Measurements from ENCODE around the gene GATAD2A.

GRCh38 chr19:19461306-19461670 lies 55.8 kb downstream of the GATAD2A start:
- TF ChIP-seq CTCF (IDR thresholded peaks at IDR 0.05): no peak
- TF ChIP-seq TCF7L2 (IDR thresholded peaks at IDR 0.05; ENCODE audit: low read depth, low read length): no peak
- TF ChIP-seq REST (IDR thresholded peaks at IDR 0.05; ENCODE audit: insufficient read depth in 1 of 2, low read depth in 2 of 2, low read length in 1 of 2): no peak
- no peak for TF ChIP-seq POLR2AphosphoS5 (IDR thresholded peaks at IDR 0.05; ENCODE audit: low read depth, low read length)
- TF ChIP-seq SIN3A (IDR thresholded peaks at IDR 0.05; ENCODE audit: borderline replicate concordance, insufficient read depth, low read depth, low read length): no peak

All from Panc1 (cell line).